IMR-90 (cell line): ENCODE data around the gene HOXD13.

Experiments
- BHLHE40 ChIP-seq: fragments of 150-350 bp; IDR thresholded peaks from 2 replicates; pipeline ENCODE4 v1.6.1; 2016; ENCODE audit warnings: mild to moderate bottlenecking, low read depth, low read length
- TF ChIP-seq, protein P1 (sequence below): conservative IDR thresholded peaks from 2 replicates; pipeline ENCODE4 v1.5.1; 2012; ENCODE audit warnings: mild to moderate bottlenecking, low read depth, low read length, improper control_type of control experiment

- no peak for TF ChIP-seq BHLHE40
- TF ChIP-seq, protein P1, sequence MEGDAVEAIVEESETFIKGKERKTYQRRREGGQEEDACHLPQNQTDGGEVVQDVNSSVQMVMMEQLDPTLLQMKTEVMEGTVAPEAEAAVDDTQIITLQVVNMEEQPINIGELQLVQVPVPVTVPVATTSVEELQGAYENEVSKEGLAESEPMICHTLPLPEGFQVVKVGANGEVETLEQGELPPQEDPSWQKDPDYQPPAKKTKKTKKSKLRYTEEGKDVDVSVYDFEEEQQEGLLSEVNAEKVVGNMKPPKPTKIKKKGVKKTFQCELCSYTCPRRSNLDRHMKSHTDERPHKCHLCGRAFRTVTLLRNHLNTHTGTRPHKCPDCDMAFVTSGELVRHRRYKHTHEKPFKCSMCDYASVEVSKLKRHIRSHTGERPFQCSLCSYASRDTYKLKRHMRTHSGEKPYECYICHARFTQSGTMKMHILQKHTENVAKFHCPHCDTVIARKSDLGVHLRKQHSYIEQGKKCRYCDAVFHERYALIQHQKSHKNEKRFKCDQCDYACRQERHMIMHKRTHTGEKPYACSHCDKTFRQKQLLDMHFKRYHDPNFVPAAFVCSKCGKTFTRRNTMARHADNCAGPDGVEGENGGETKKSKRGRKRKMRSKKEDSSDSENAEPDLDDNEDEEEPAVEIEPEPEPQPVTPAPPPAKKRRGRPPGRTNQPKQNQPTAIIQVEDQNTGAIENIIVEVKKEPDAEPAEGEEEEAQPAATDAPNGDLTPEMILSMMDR = no peak
Measured at GRCh38 chr2:176128172-176128981, 35.9 kb downstream of the HOXD13 start.
